ENCODE results near the gene LSAMP. TPM values are rescaled to one million over a fixed set of nuclear protein-coding genes. Genes with fewer than 3 reads are reported as not detected.

LSAMP gene
- total and polyA plus RNA-seq, 2 experiments from 2014 or later = 4.6 to 6.0 TPM

DNA sequence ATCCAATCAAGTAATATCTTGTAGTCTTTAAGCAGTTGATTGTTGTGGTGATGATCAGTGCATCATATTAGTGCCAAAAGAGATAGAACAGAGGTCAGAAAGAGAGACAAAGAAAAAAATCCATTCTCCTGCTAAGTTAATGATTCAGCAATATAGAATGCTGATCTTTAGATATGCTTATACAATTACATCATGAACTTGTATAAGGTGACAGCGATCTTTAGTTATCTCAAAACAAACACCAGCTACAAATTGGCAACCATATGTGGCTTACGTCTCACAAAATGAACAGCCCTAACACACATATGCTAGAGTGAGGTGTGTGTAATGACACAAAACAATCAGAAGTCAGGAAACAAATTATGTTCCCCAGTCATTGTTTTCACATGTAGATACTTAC lies 12.5 kb downstream of the LSAMP start:
- H3K36me3 ChIP-seq = no peaks in the 10 kb centered on the region
- H3K4me1 ChIP-seq (ENCODE audit: low read depth) = no peaks in the 10 kb centered on the region
- no peaks in the 10 kb centered on the region for H3K9me3 ChIP-seq (ENCODE audit: low read depth)
- H3K27ac ChIP-seq = no peak overlapping the region
- H3K4me3 ChIP-seq = no peak overlapping the region
- TF ChIP-seq, protein P1, sequence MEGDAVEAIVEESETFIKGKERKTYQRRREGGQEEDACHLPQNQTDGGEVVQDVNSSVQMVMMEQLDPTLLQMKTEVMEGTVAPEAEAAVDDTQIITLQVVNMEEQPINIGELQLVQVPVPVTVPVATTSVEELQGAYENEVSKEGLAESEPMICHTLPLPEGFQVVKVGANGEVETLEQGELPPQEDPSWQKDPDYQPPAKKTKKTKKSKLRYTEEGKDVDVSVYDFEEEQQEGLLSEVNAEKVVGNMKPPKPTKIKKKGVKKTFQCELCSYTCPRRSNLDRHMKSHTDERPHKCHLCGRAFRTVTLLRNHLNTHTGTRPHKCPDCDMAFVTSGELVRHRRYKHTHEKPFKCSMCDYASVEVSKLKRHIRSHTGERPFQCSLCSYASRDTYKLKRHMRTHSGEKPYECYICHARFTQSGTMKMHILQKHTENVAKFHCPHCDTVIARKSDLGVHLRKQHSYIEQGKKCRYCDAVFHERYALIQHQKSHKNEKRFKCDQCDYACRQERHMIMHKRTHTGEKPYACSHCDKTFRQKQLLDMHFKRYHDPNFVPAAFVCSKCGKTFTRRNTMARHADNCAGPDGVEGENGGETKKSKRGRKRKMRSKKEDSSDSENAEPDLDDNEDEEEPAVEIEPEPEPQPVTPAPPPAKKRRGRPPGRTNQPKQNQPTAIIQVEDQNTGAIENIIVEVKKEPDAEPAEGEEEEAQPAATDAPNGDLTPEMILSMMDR (IDR thresholded peaks at IDR 0.05; ENCODE audit: low read depth, low read length) = no peak
- DNase-seq (ENCODE audit: low read depth in 1 of 2, low spot score in 1 of 2) = no peak
- H3K27me3 ChIP-seq = no peaks in the 10 kb centered on the region

DNA sequence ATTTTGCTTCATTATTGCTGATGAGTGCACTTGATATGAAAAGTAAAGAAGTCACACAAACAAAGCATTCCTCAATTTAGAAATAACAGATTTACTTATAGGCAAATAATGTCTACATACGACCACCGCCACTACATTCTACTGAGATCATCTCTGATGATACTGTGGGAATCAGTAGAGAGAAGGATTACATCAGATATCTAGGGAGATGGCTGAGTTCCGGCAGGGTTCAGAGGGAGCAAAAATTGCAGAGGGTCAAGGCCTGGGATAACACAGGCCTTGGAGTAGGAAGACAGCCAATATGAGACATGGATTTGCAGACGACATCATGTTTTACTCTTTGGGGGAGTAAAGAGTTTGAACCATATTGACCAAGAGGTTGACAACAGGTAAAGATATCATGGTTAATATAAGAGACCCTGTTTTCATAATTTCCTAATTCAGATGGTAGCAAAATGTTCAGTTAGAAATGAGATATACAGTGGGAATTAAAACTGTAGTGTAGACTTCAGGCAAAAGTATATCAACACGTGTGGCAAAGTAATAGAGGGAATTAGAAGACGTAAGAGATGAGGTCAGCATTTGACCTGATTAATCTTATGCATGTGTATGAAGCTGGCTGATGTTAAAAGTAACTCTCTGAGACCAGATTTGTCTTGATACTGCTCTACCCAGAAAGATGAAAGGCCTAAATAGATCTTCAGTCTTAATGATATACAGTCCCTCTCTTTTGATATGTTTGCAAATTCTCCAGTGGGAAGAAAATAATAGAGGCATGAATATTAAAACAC lies 15.6 kb downstream of the LSAMP start:
- Histone ChIP-seq H3K27me3 (no peaks in the 10 kb centered on the region), H3K4me1 (ENCODE audit: low read depth) (no peaks in the 10 kb centered on the region), H3K4me3 (no peak overlapping the region), H3K9me3 (ENCODE audit: low read depth) (no peaks in the 10 kb centered on the region), H3K36me3 (no peaks in the 10 kb centered on the region), H3K27ac (no peak overlapping the region)
- TF ChIP-seq, protein P1 (IDR thresholded peaks at IDR 0.05; ENCODE audit: low read depth, low read length) = no peak
- DNase-seq (ENCODE audit: low read depth in 1 of 2, low spot score in 1 of 2) = no peak

- no peak for DNase-seq (ENCODE audit: low read depth in 1 of 2, low spot score in 1 of 2)
- no peaks in the 10 kb centered on the region for H3K27me3 ChIP-seq
- no peaks in the 10 kb centered on the region for H3K36me3 ChIP-seq
- H3K27ac ChIP-seq = no peak overlapping the region
- no peaks in the 10 kb centered on the region for H3K4me1 ChIP-seq (ENCODE audit: low read depth)
- no peaks in the 10 kb centered on the region for H3K9me3 ChIP-seq (ENCODE audit: low read depth)
- TF ChIP-seq, protein P1 (IDR thresholded peaks at IDR 0.05; ENCODE audit: low read depth, low read length) = no peak
- no peak overlapping the region for H3K4me3 ChIP-seq
Observed at GRCh38 chr3:116426036-116426435, 19.3 kb downstream of the LSAMP start.

DNA sequence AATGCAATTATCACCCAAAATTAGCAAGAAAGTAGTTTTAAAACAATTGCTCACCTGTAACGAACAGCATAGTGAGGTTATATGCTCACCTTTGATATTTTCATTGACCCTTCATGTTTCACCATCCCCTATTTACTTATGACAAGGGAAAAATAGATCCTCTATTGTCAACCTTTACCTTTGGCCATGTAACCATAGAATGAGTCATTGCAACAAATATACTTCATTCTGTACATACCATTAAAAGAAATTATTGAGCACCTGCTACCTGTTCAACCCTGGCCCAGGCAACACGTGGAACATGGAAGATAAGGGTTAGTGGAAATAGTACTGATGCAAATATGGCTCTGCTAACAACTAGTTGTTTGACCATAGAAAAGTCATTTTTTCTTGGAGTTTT lies 20.2 kb downstream of the LSAMP start:
- TF ChIP-seq, protein P1 (IDR thresholded peaks at IDR 0.05; ENCODE audit: low read depth, low read length) = no peak
- no peak for DNase-seq (ENCODE audit: low read depth in 1 of 2, low spot score in 1 of 2)

DNA sequence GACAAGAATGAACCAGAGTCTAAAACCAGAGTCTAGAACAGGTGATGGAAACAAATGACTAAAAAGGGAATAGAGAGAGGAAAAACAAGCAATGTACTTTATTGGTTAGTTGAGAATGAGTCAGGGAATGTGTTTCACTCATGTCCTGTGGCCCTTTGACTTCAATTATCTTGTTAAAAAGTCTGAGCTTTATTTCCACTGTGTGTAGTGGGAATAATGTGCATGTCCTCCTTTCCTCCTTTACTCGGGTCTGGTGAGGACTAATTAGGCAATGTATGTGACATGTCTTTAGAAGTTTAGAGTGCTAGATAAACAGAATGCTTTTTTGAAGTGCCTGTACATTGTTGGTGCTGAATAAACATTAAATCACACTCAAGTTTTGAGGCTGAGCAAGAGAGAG lies 21.3 kb downstream of the LSAMP start:
- TF ChIP-seq, protein P1 (IDR thresholded peaks at IDR 0.05; ENCODE audit: low read depth, low read length) = no peak
- no peaks in the 10 kb centered on the region for H3K36me3 ChIP-seq
- H3K27ac ChIP-seq = no peak overlapping the region
- no peak for DNase-seq (ENCODE audit: low read depth in 1 of 2, low spot score in 1 of 2)
- no peak overlapping the region for H3K4me3 ChIP-seq
- no peaks in the 10 kb centered on the region for H3K4me1 ChIP-seq (ENCODE audit: low read depth)
- H3K27me3 ChIP-seq = no peaks in the 10 kb centered on the region
- no peaks in the 10 kb centered on the region for H3K9me3 ChIP-seq (ENCODE audit: low read depth)

More for the DNA sequence above, 20.2 kb downstream of the LSAMP start:
- no peak overlapping the region for H3K27ac ChIP-seq
- no peaks in the 10 kb centered on the region for H3K36me3 ChIP-seq
- no peaks in the 10 kb centered on the region for H3K9me3 ChIP-seq (ENCODE audit: low read depth)
- no peaks in the 10 kb centered on the region for H3K27me3 ChIP-seq
- H3K4me3 ChIP-seq = no peak overlapping the region
- H3K4me1 ChIP-seq (ENCODE audit: low read depth) = no peaks in the 10 kb centered on the region
